PC-3 (cell line): ENCODE data around the gene TMUB2. TPM values are rescaled to one million over a fixed set of nuclear protein-coding genes. Genes with fewer than 3 reads are reported as not detected.
A peak's percentile ranks its signal among the peaks of the same experiment; 100 is the strongest.

ENCODE experiments used
- ATAC-seq: fragments of 200-7000 bp; cut with Tn5 transposase; 2 replicates; pipeline ENCODE4 v1.9.1; 2020; ENCODE audit warnings: mild to moderate bottlenecking, moderate library complexity
- BruUV-seq: library from RNA; stranded (reverse); fragments of 400-500 nt; replicated peaks from 2 replicates; lab custom pipeline; 2021; lab: Mats Ljungman, UMichigan
- CTCF ChIA-PET: fragments of 300-600 bp; sonication (Branson Sonifier 250); formaldehyde crosslinking; loops from one replicate; lab custom pipeline; 2022; ENCODE audit warnings: antibody characterized with exemption; lab: Charles Lee
- POLR2A ChIA-PET: fragments of 300-600 bp; sonication (Branson Sonifier 250); formaldehyde crosslinking; loops from one replicate; lab custom pipeline; 2022; ENCODE audit warnings: antibody characterized with exemption; ENCODE audit not compliant: unreplicated experiment; lab: Charles Lee
- DNase-seq: peaks from one replicate; pipeline ENCODE4 v3.0.0-alpha.2; 2015
- H2AFZ ChIP-seq: fragments of 300-600 bp; sonication (generic); 2 replicates; pipeline ENCODE4 v1.6.0; 2016; ENCODE audit warnings: antibody characterized with exemption, low read length
- H3F3A ChIP-seq: fragments of 300-600 bp; sonication (generic); one replicate; pipeline ENCODE4 v1.6.0; 2017; ENCODE audit warnings: antibody characterized with exemption, low read length, control low read depth, mild to moderate bottlenecking; ENCODE audit not compliant: unreplicated experiment
- H3K27ac ChIP-seq: fragments of 300-600 bp; sonication (generic); 2 replicates; pipeline ENCODE4 v1.5.1; 2016; ENCODE audit warnings: mild to moderate bottlenecking, low read length
- H3K27me3 ChIP-seq: fragments of 300-600 bp; sonication (generic); 2 replicates; pipeline ENCODE4 v1.6.1; 2016; ENCODE audit warnings: low read length, mixed read lengths
- H3K36me3 ChIP-seq: fragments of 300-600 bp; sonication (generic); 2 replicates; pipeline ENCODE4 v1.6.1; 2016; ENCODE audit warnings: low read depth, mixed run types, low read length, mixed read lengths
- H3K4me1 ChIP-seq: fragments of 300-600 bp; sonication (generic); 2 replicates; pipeline ENCODE4 v1.5.1; 2016; ENCODE audit warnings: low read length; ENCODE audit not compliant: insufficient read depth
- H3K4me2 ChIP-seq: fragments of 300-600 bp; sonication (generic); 2 replicates; pipeline ENCODE4 v1.6.0; 2016; ENCODE audit warnings: low read length
- H3K4me3 ChIP-seq: fragments of 300-600 bp; sonication (generic); 2 replicates; pipeline ENCODE4 v1.5.1; 2016; ENCODE audit warnings: mild to moderate bottlenecking, low read length, mixed read lengths
- H3K79me2 ChIP-seq: fragments of 300-600 bp; sonication (generic); 2 replicates; pipeline ENCODE4 v1.6.1; 2017; ENCODE audit warnings: low read length, mixed read lengths
- H3K9ac ChIP-seq: fragments of 300-600 bp; sonication (generic); 2 replicates; pipeline ENCODE4 v1.6.0; 2016; ENCODE audit warnings: mild to moderate bottlenecking, low read length
- H3K9me2 ChIP-seq: fragments of 300-600 bp; sonication (generic); replicated peaks from 2 replicates; pipeline ENCODE4 v1.6.1; 2016; ENCODE audit warnings: mixed run types, low read length, mixed read lengths
- H3K9me3 ChIP-seq: fragments of 300-600 bp; sonication (generic); 2 replicates; pipeline ENCODE4 v1.6.1; 2016; ENCODE audit warnings: low read length, mixed read lengths
- H4K20me1 ChIP-seq: fragments of 300-600 bp; sonication (generic); 2 replicates; pipeline ENCODE4 v1.6.1; 2016; ENCODE audit warnings: low read length, mixed read lengths
- EZH2 ChIP-seq: fragments of 300-600 bp; sonication (generic); IDR thresholded peaks from one replicate; pipeline ENCODE4 v1.6.1; 2017; ENCODE audit warnings: antibody characterized with exemption, mild to moderate bottlenecking, low read length; ENCODE audit not compliant: unreplicated experiment
- EZH2phosphoT487 ChIP-seq: fragments of 300-600 bp; sonication (generic); IDR thresholded peaks from 2 replicates; pipeline ENCODE4 v1.6.1; 2018; ENCODE audit warnings: mild to moderate bottlenecking, antibody characterized with exemption, low read length, borderline replicate concordance
- intact Hi-C: fragments of 100-400 bp; cut with micrococcal nuclease; formaldehyde crosslinking; loops from 2 replicates; pipeline ENCODE4 v1.9.0; 2023
- total RNA-seq: library from RNA; depleted of rRNA; stranded (reverse); fragments of >200 nt; gene quantifications from 2 replicates; pipeline ENCODE4 v1.2.3, GENCODE V29; 2014
- TF ChIP-seq, protein P1 (sequence below): fragments of 300-600 bp; sonication (generic); conservative IDR thresholded peaks from 2 replicates; pipeline ENCODE4 v1.5.1; 2017; ENCODE audit warnings: antibody characterized with exemption, low read depth, mild to moderate bottlenecking, low read length

The TMUB2 gene
- total RNA-seq, 1 experiment from 2014 or later = 43.4 TPM

DNA sequence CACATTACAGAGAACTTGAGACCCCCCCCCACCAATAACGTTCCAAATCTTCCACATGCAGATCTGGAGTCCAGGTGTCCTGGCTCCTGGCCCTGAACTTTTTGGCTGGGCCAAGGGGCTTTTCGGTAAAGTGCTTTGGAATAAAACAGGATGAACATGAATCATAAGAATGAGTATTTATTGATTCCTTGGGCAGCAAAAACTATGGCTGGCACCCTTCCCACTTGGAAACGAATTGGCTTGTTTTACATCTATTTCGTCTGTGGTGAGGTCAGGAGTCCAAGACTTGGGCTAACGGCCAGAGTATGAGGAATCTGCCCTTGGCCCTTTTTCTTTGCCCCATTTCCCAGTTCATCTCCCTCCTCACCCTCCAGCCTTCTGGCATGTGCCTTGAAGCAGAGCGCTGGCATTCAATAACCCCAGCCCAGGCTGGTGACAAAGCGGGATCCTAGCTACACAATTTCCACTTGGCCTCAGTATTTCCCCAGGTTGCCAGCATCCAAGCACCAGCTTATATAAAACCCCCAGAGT lies 36.8 kb downstream of the TMUB2 start:
- TF ChIP-seq EZH2 = no peak
- TF ChIP-seq EZH2phosphoT487 = no peak
- TF ChIP-seq, protein P1, sequence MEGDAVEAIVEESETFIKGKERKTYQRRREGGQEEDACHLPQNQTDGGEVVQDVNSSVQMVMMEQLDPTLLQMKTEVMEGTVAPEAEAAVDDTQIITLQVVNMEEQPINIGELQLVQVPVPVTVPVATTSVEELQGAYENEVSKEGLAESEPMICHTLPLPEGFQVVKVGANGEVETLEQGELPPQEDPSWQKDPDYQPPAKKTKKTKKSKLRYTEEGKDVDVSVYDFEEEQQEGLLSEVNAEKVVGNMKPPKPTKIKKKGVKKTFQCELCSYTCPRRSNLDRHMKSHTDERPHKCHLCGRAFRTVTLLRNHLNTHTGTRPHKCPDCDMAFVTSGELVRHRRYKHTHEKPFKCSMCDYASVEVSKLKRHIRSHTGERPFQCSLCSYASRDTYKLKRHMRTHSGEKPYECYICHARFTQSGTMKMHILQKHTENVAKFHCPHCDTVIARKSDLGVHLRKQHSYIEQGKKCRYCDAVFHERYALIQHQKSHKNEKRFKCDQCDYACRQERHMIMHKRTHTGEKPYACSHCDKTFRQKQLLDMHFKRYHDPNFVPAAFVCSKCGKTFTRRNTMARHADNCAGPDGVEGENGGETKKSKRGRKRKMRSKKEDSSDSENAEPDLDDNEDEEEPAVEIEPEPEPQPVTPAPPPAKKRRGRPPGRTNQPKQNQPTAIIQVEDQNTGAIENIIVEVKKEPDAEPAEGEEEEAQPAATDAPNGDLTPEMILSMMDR = no peak
- BruUV-seq = no TSS peak
- H3K4me2 ChIP-seq = peak overlapping the region; percentile 94

DNA sequence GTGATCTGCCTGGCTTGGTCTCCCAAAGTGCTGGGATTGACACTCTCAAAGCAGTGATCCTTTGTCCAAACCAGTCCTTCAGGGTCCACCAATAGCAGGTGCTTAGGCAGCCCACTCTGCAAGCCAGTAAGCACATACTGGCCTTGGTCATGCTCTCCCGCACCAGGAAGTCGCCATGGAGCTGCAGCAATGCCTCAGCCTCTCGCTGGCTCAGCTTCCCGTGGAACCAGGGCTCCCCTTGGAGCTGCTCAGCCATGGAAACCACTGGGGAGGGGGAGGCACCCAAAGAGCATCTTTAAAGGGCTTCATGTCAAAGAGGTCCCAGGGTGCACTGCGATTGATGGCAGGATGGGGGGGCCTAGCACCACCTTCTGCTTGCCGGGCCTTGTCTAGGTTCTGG lies 42.3 kb downstream of the TMUB2 start:
- ATAC-seq = no peak

More for the DNA sequence above, 36.8 kb downstream of the TMUB2 start:
- ChIA-PET CTCF (no interaction called here), POLR2A (interaction anchor here (0.6 kb wide), 1 partner anchor 106 kb away, joined by 4 read pairs; no protein-coding TSS in a partner anchor)
- peak overlapping the region; percentile 87 for H3K27ac ChIP-seq
- ATAC-seq (peak; percentile 8), DNase-seq (peak; percentile 99)
- H3K36me3 ChIP-seq = no peaks in the 10 kb centered on the region
- no peaks in the 10 kb centered on the region for H3K27me3 ChIP-seq
- H3K4me3 ChIP-seq = peak overlapping the region; percentile 95; the same call in 1 of the 2 replicates
- H3K4me1 ChIP-seq = peaks cover 30% of the 10 kb centered on the region
- peak overlapping the region; percentile 97 for H3K9ac ChIP-seq
- intact Hi-C loops = no loop called here
- H3K9me2 ChIP-seq = no peaks in the 10 kb centered on the region
- H3K9me3 ChIP-seq = no peaks in the 10 kb centered on the region
- no peaks in the 10 kb centered on the region for H4K20me1 ChIP-seq
- peaks cover 32% of the 10 kb centered on the region for H3K79me2 ChIP-seq
- H3F3A ChIP-seq = peaks cover 10% of the 10 kb centered on the region
- no peak overlapping the region for H2AFZ ChIP-seq

DNA sequence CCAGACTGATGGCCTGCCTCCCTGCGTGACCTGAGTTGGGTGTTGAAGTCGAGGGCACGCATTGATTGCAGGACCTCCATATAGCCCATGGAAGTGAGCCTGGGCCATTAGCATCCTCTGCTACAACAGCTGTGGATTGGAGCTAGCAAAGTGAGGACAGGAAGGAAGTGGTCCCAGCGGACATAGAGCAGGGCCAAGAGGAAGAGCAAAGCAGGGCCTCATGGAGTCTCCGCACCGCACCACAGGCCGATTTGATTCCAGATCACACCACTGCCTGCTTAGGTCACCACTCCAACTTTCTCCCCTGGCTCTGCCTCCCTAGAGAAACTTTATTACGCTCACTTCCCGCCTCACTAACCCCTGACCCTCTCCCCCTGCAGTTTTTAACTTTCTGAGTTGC lies 43.4 kb downstream of the TMUB2 start:
- peaks cover 17% of the 10 kb centered on the region for H3K4me1 ChIP-seq
- no peak overlapping the region for H3K4me3 ChIP-seq
- H3K9ac ChIP-seq = no peak overlapping the region
- no peaks in the 10 kb centered on the region for H3K27me3 ChIP-seq
- H2AFZ ChIP-seq = no peak overlapping the region
- no peak overlapping the region for H3K4me2 ChIP-seq
- no peaks in the 10 kb centered on the region for H3F3A ChIP-seq
- no peaks in the 10 kb centered on the region for H3K36me3 ChIP-seq
- BruUV-seq = no TSS peak
- H3K79me2 ChIP-seq = no peaks in the 10 kb centered on the region
- no peak for DNase-seq
- no peaks in the 10 kb centered on the region for H3K9me3 ChIP-seq
- TF ChIP-seq, protein P1 = no peak
- TF ChIP-seq EZH2 (no peak), EZH2phosphoT487 (no peak)
- intact Hi-C loops = no loop called here
- H3K27ac ChIP-seq = no peak overlapping the region
- ChIA-PET CTCF (no interaction called here), POLR2A (no interaction called here)
- no peaks in the 10 kb centered on the region for H3K9me2 ChIP-seq
- no peaks in the 10 kb centered on the region for H4K20me1 ChIP-seq
- no peak for ATAC-seq

More for the DNA sequence above, 42.3 kb downstream of the TMUB2 start:
- BruUV-seq = no TSS peak
- H3K36me3 ChIP-seq = no peaks in the 10 kb centered on the region
- H3F3A ChIP-seq = peaks cover under 1% of the 10 kb centered on the region
- intact Hi-C loops = no loop called here
- no peak overlapping the region for H3K9ac ChIP-seq
- no peak overlapping the region for H3K27ac ChIP-seq
- H3K9me3 ChIP-seq = no peaks in the 10 kb centered on the region
- H3K9me2 ChIP-seq = no peaks in the 10 kb centered on the region
- H3K79me2 ChIP-seq = no peaks in the 10 kb centered on the region
- H2AFZ ChIP-seq = no peak overlapping the region
- POLR2A ChIA-PET = no interaction called here
- H3K27me3 ChIP-seq = no peaks in the 10 kb centered on the region
- no peaks in the 10 kb centered on the region for H4K20me1 ChIP-seq
- H3K4me3 ChIP-seq = no peak overlapping the region
- no peak for DNase-seq
- CTCF ChIA-PET = no interaction called here
- H3K4me1 ChIP-seq = peaks cover 17% of the 10 kb centered on the region
- TF ChIP-seq EZH2phosphoT487 = no peak
- no peak for TF ChIP-seq EZH2
- TF ChIP-seq, protein P1 = no peak
- H3K4me2 ChIP-seq = no peak overlapping the region
